HG02840 (cell line): Measurements from ENCODE around the gene EPO.
A peak's percentile ranks its signal among the peaks of the same experiment; 100 is the strongest.

Source experiments
- ATAC-seq: cut with Tn5 transposase; IDR thresholded peaks from one replicate; pipeline ENCODE4 v1.9.1; 2021; ENCODE audit warnings: mild to moderate bottlenecking, moderate library complexity, moderate number of reproducible peaks; ENCODE audit not compliant: unreplicated experiment, low FRiP score

EPO gene

GRCh38 chr7:100682991-100683658 lies 37.1 kb upstream of the EPO start:
- ATAC-seq, result no peak

GRCh38 chr7:100683659-100684533 lies 36.4 kb upstream of the EPO start:
- no peak for ATAC-seq

GRCh38 chr7:100684534-100685042 lies 35.7 kb upstream of the EPO start:
- ATAC-seq, result no peak

GRCh38 chr7:100685049-100685605 lies 35.1 kb upstream of the EPO start:
- no peak for ATAC-seq

- ATAC-seq, result no peak
Measured at GRCh38 chr7:100685631-100686145, 34.6 kb upstream of the EPO start.

GRCh38 chr7:100686201-100686821 lies 34.0 kb upstream of the EPO start:
- ATAC-seq, result no peak

- ATAC-seq, result no peak
Measured at GRCh38 chr7:100686822-100687211, 33.5 kb upstream of the EPO start.

GRCh38 chr7:100687261-100687660 lies 33.0 kb upstream of the EPO start:
- no peak for ATAC-seq

- no peak for ATAC-seq
Measured at GRCh38 chr7:100687751-100688300, 32.4 kb upstream of the EPO start.

GRCh38 chr7:100688326-100688860 lies 31.9 kb upstream of the EPO start:
- no peak for ATAC-seq

GRCh38 chr7:100689230-100690135 lies 30.8 kb upstream of the EPO start:
- no peak for ATAC-seq

- no peak for ATAC-seq
Measured at GRCh38 chr7:100691676-100692577, 28.3 kb upstream of the EPO start.

- no peak for ATAC-seq
Measured at GRCh38 chr7:100692578-100692961, 27.7 kb upstream of the EPO start.

GRCh38 chr7:100693312-100694097 lies 26.8 kb upstream of the EPO start:
- peak; percentile 6 for ATAC-seq

GRCh38 chr7:100694098-100694745 lies 26.0 kb upstream of the EPO start, which contains the start of gene GIGYF1:
Gene GIGYF1, minus strand, starts transcription at chr7:100694250. Its CDS starts 6,012 bp downstream, at chr7:100688238.
- ATAC-seq, result peak; percentile 53

GRCh38 chr7:100696123-100696521 lies 24.1 kb upstream of the EPO start:
- no peak for ATAC-seq

GRCh38 chr7:100699018-100699417 lies 21.2 kb upstream of the EPO start:
- ATAC-seq, result no peak
